HuH-7 (cell line): ENCODE measurements around the gene BEST3.

Source experiments
- DNase-seq: peaks from one replicate; pipeline ENCODE4 v3.0.0; 2011; ENCODE audit warnings: low spot score

BEST3 gene

GRCh38 chr12:69698769-69699540 lies at the start of gene BEST3:
Gene BEST3, minus strand, starts transcription at chr12:69699303. Its CDS starts 1,505 bp downstream, at chr12:69697798.
- DNase-seq: no peak

GRCh38 chr12:69744109-69744508 lies 45.0 kb upstream of the BEST3 start:
- no peak for DNase-seq

GRCh38 chr12:69739287-69740191 lies 40.4 kb upstream of the BEST3 start:
- peak; percentile 63 for DNase-seq

GRCh38 chr12:69738351-69739286 lies 39.5 kb upstream of the BEST3 start, which contains the start of gene RAB3IP:
Gene RAB3IP, plus strand, starts transcription at chr12:69738860. Its CDS starts 16,549 bp downstream, at chr12:69755409.
- DNase-seq: peak; percentile 91

- no peak for DNase-seq
These were observed 34.5 kb upstream of the BEST3 start for GRCh38 chr12:69733638-69734037.

- no peak for DNase-seq
These were observed 33.0 kb upstream of the BEST3 start for GRCh38 chr12:69732088-69732487.

- DNase-seq: no peak
These were observed 27.8 kb upstream of the BEST3 start for GRCh38 chr12:69726922-69727321.

GRCh38 chr12:69720750-69721149 lies 21.6 kb upstream of the BEST3 start:
- peak; percentile 36 for DNase-seq

GRCh38 chr12:69719336-69720316 lies 20.5 kb upstream of the BEST3 start:
- no peak for DNase-seq

- no peak for DNase-seq
These were observed 15.4 kb upstream of the BEST3 start for GRCh38 chr12:69714542-69714941.

GRCh38 chr12:69712826-69713225 lies 13.7 kb upstream of the BEST3 start:
- DNase-seq: no peak

- DNase-seq: no peak
These were observed 9.5 kb upstream of the BEST3 start for GRCh38 chr12:69708649-69709048.

- no peak for DNase-seq
These were observed 5.3 kb upstream of the BEST3 start for GRCh38 chr12:69704357-69704756.

GRCh38 chr12:69703146-69703642 lies 4.1 kb upstream of the BEST3 start:
- no peak for DNase-seq

GRCh38 chr12:69701826-69702225 lies 2.7 kb upstream of the BEST3 start:
- no peak for DNase-seq

GRCh38 chr12:69698054-69698453 lies 1.0 kb downstream of the BEST3 start:
- DNase-seq: no peak

GRCh38 chr12:69694123-69694522 lies 5.0 kb downstream of the BEST3 start:
- peak; percentile 37 for DNase-seq

- no peak for DNase-seq
These were observed 9.5 kb downstream of the BEST3 start for GRCh38 chr12:69689638-69690037.

- no peak for DNase-seq
These were observed 10.4 kb downstream of the BEST3 start for GRCh38 chr12:69688471-69689427.
